ENCODE data around the gene SKIL.

GRCh38 chr3:170421111-170421641 is 63.7 kb downstream of the SKIL start:
- TF ChIP-seq RAD21 (IDR thresholded peaks at IDR 0.05; ENCODE audit: low read depth) (no peak), REST (IDR thresholded peaks at IDR 0.05; ENCODE audit: low read depth) (no peak), CREB1 (IDR thresholded peaks at IDR 0.05; ENCODE audit: low read depth) (no peak), YY1 (IDR thresholded peaks at IDR 0.05; ENCODE audit: low read depth) (no peak), CEBPB (IDR thresholded peaks at IDR 0.05) (no peak), EP300 (IDR thresholded peaks at IDR 0.05; ENCODE audit: borderline replicate concordance) (no peak), ZBTB7A (IDR thresholded peaks at IDR 0.05; ENCODE audit: low read depth) (no peak), FOXM1 (IDR thresholded peaks at IDR 0.05; ENCODE audit: borderline replicate concordance, low read depth) (no peak), TAF1 (IDR thresholded peaks at IDR 0.05; ENCODE audit: low read depth) (no peak), TCF12 (IDR thresholded peaks at IDR 0.05; ENCODE audit: low read depth) (no peak), TEAD4 (IDR thresholded peaks at IDR 0.05) (no peak)
- TF ChIP-seq, protein P1, sequence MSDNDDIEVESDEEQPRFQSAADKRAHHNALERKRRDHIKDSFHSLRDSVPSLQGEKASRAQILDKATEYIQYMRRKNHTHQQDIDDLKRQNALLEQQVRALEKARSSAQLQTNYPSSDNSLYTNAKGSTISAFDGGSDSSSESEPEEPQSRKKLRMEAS (IDR thresholded peaks at IDR 0.05): no peak
